CD4-positive, alpha-beta T cell (primary cell): Measurements from ENCODE around the gene ARHGAP10. TPM values are rescaled to one million over a fixed set of nuclear protein-coding genes. Genes with fewer than 3 reads are reported as not detected.

ENCODE experiments used
- ATAC-seq: fragments of 200-7000 bp; cut with Tn5 transposase; one replicate; pipeline ENCODE4 v1.10.0; 2022; ENCODE audit warnings: mild to moderate bottlenecking; ENCODE audit not compliant: poor library complexity
- CTCF ChIA-PET: fragments of 350-600 bp; sonication (Branson Sonifier 250); formaldehyde crosslinking; loops from one replicate; lab custom pipeline; 2021; ENCODE audit warnings: antibody characterized with exemption, inconsistent platforms; lab: Charles Lee
- POLR2A ChIA-PET: fragments of 350-600 bp; sonication (Branson Sonifier 250); formaldehyde crosslinking; loops from one replicate; lab custom pipeline; 2021; ENCODE audit warnings: antibody characterized with exemption, inconsistent platforms; lab: Charles Lee
- DNase-seq, 14 experiments: peaks; one replicate each; pipeline ENCODE4 v3.0.0-alpha.2; 2013 to 2020; ENCODE audit warnings: mixed read lengths in 2 of 14
- H3K27ac ChIP-seq, 2 donors: one replicate each; pipeline versions ENCODE4 v1.5.1 to v1.7.0; 2013; ENCODE audit warnings: low read length in 2 of 2, low read depth in 1 of 2, mild to moderate bottlenecking in 1 of 2
- H3K27me3 ChIP-seq, 2 experiments: 1 replicate in 1 of 2; 2 replicates in 1 of 2; pipeline versions ENCODE4 v1.6.1 to v1.7.0; 2013; ENCODE audit warnings: low read length in 2 of 2, control low read depth in 1 of 2, mild to moderate bottlenecking in 1 of 2, moderate library complexity in 1 of 2; ENCODE audit not compliant: insufficient read depth in 2 of 2, control insufficient read depth in 1 of 2
- H3K36me3 ChIP-seq: one replicate; pipeline ENCODE4 v1.6.1; 2013; ENCODE audit warnings: low read length, control low read depth; ENCODE audit not compliant: insufficient read depth
- H3K4me1 ChIP-seq: one replicate; pipeline ENCODE4 v1.6.1; 2013; ENCODE audit warnings: low read length, control low read depth; ENCODE audit not compliant: insufficient read depth
- H3K4me3 ChIP-seq: one replicate; pipeline ENCODE4 v1.5.1; 2013; ENCODE audit warnings: mild to moderate bottlenecking, low read length, moderate library complexity
- H3K9me3 ChIP-seq, 2 experiments: 1 replicate in 1 of 2; 2 replicates in 1 of 2; pipeline versions ENCODE4 v1.6.1 to v1.7.0; 2013; ENCODE audit warnings: low read length in 2 of 2, mild to moderate bottlenecking in 2 of 2, control low read depth in 1 of 2, moderate library complexity in 1 of 2; ENCODE audit not compliant: control insufficient read depth in 1 of 2, insufficient read depth in 1 of 2
- H3K27ac Mint-ChIP-seq: one replicate; pipeline ENCODE4 v1.8.0; 2020; ENCODE audit warnings: mixed read lengths
- H3K27me3 Mint-ChIP-seq: one replicate; pipeline ENCODE4 v1.8.0; 2021; ENCODE audit warnings: mixed read lengths
- H3K36me3 Mint-ChIP-seq: one replicate; pipeline ENCODE4 v1.8.0; 2021; ENCODE audit warnings: low read depth, mixed read lengths
- H3K4me1 Mint-ChIP-seq: one replicate; pipeline ENCODE4 v1.8.0; 2021; ENCODE audit warnings: low read depth, mixed read lengths
- H3K4me3 Mint-ChIP-seq: one replicate; pipeline ENCODE4 v1.8.0; 2020; ENCODE audit warnings: mild to moderate bottlenecking, mixed read lengths
- H3K9me3 Mint-ChIP-seq: one replicate; pipeline ENCODE4 v1.8.0; 2020; ENCODE audit warnings: mixed read lengths
- CTCF ChIP-seq: fragments of 200-600 bp; IDR thresholded peaks from one replicate; pipeline ENCODE4 v1.8.0; 2022; ENCODE audit warnings: antibody characterized with exemption, mild to moderate bottlenecking
- intact Hi-C, 2 experiments: fragments of 100-400 bp; cut with DNase I in 1 of 2; cut with micrococcal nuclease in 1 of 2; formaldehyde crosslinking; loops; one replicate each; pipeline versions ENCODE4 v1.15.1 to v1.9.0; 2023 to 2025; cut with DNase I, micrococcal nuclease
- total RNA-seq, 174 experiments: library from RNA in 2 of 174; stranded (reverse) in 2 of 174; gene quantifications; one replicate each; pipeline ENCODE4 v1.2.3 and lab custom pipeline; 2021 to 2026

Gene ARHGAP10
- total RNA-seq, 2 experiments from 2014 or later, result 5.6 to 5.7 TPM

GRCh38 chr4:147987252-147987651 is 255.4 kb downstream of the ARHGAP10 start:
- no peak overlapping the region for H3K27ac Mint-ChIP-seq
- DNase-seq (no peak), ATAC-seq (no peak)
- peaks cover 0 to 4% of the 10 kb centered on the region in 2 experiments for H3K9me3 ChIP-seq
- H3K36me3 Mint-ChIP-seq, result no peaks in the 10 kb centered on the region
- H3K4me1 ChIP-seq, result peaks cover 4% of the 10 kb centered on the region
- H3K27me3 Mint-ChIP-seq, result no peaks in the 10 kb centered on the region
- POLR2A ChIA-PET, result no interaction called here
- H3K4me3 Mint-ChIP-seq, result no peak overlapping the region
- H3K27ac ChIP-seq, result no peak overlapping the region
- H3K4me1 Mint-ChIP-seq, result peaks cover 6% of the 10 kb centered on the region
- no peaks in the 10 kb centered on the region for H3K9me3 Mint-ChIP-seq
- no peak for TF ChIP-seq CTCF
- H3K36me3 ChIP-seq, result no peaks in the 10 kb centered on the region
- intact Hi-C loops, result no loop called here
- CTCF ChIA-PET, result no interaction called here
- H3K4me3 ChIP-seq, result no peak overlapping the region
- H3K27me3 ChIP-seq, result no peaks in the 10 kb centered on the region

GRCh38 chr4:147991543-147992283 is 259.8 kb downstream of the ARHGAP10 start:
- H3K27me3 ChIP-seq, result no peaks in the 10 kb centered on the region
- no peak for TF ChIP-seq CTCF
- H3K4me1 ChIP-seq, result no peaks in the 10 kb centered on the region
- intact Hi-C loops, result no loop called here
- no peak overlapping the region for H3K4me3 ChIP-seq
- Mint-ChIP-seq H3K36me3 (no peaks in the 10 kb centered on the region), H3K27ac (no peak overlapping the region), H3K27me3 (no peaks in the 10 kb centered on the region), H3K4me3 (no peak overlapping the region), H3K4me1 (no peaks in the 10 kb centered on the region), H3K9me3 (no peaks in the 10 kb centered on the region)
- ChIA-PET CTCF (no interaction called here), POLR2A (no interaction called here)
- no peaks in the 10 kb centered on the region for H3K36me3 ChIP-seq
- H3K9me3 ChIP-seq, result no peaks in the 10 kb centered on the region
- H3K27ac ChIP-seq, result no peak overlapping the region
- no peak for ATAC-seq
- DNase-seq, result no peak

- H3K4me1 Mint-ChIP-seq, result no peaks in the 10 kb centered on the region
- ATAC-seq (no peak), DNase-seq (no peak)
- intact Hi-C loops, result no loop called here
- Histone ChIP-seq H3K27me3 (no peaks in the 10 kb centered on the region), H3K36me3 (no peaks in the 10 kb centered on the region), H3K27ac (no peak overlapping the region), H3K4me1 (no peaks in the 10 kb centered on the region), H3K4me3 (no peak overlapping the region), H3K9me3 (no peaks in the 10 kb centered on the region)
- no peaks in the 10 kb centered on the region for H3K27me3 Mint-ChIP-seq
- no peaks in the 10 kb centered on the region for H3K36me3 Mint-ChIP-seq
- H3K4me3 Mint-ChIP-seq, result no peak overlapping the region
- ChIA-PET CTCF (interaction anchor here (0.7 kb wide), 1 partner anchor 10 kb away, joined by 3 read pairs; no protein-coding TSS in a partner anchor), POLR2A (no interaction called here)
- TF ChIP-seq CTCF, result no peak
- H3K9me3 Mint-ChIP-seq, result no peaks in the 10 kb centered on the region
- no peak overlapping the region for H3K27ac Mint-ChIP-seq
Observed at GRCh38 chr4:147994076-147994475, 262.2 kb downstream of the ARHGAP10 start.
